GM18868 (cell line): ENCODE measurements around the gene COQ2.
"Not testable (repeated sequence)": the region's sequence is repeated elsewhere in the genome, so short reads cannot be mapped to it uniquely, and the experiment has no call there.

Experiments
- ATAC-seq: cut with Tn5 transposase; IDR thresholded peaks from one replicate; pipeline ENCODE4 v1.9.1; 2021; ENCODE audit warnings: mild to moderate bottlenecking, moderate library complexity; ENCODE audit not compliant: unreplicated experiment

The COQ2 gene, protein sequence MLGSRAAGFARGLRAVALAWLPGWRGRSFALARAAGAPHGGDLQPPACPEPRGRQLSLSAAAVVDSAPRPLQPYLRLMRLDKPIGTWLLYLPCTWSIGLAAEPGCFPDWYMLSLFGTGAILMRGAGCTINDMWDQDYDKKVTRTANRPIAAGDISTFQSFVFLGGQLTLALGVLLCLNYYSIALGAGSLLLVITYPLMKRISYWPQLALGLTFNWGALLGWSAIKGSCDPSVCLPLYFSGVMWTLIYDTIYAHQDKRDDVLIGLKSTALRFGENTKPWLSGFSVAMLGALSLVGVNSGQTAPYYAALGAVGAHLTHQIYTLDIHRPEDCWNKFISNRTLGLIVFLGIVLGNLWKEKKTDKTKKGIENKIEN

DNA sequence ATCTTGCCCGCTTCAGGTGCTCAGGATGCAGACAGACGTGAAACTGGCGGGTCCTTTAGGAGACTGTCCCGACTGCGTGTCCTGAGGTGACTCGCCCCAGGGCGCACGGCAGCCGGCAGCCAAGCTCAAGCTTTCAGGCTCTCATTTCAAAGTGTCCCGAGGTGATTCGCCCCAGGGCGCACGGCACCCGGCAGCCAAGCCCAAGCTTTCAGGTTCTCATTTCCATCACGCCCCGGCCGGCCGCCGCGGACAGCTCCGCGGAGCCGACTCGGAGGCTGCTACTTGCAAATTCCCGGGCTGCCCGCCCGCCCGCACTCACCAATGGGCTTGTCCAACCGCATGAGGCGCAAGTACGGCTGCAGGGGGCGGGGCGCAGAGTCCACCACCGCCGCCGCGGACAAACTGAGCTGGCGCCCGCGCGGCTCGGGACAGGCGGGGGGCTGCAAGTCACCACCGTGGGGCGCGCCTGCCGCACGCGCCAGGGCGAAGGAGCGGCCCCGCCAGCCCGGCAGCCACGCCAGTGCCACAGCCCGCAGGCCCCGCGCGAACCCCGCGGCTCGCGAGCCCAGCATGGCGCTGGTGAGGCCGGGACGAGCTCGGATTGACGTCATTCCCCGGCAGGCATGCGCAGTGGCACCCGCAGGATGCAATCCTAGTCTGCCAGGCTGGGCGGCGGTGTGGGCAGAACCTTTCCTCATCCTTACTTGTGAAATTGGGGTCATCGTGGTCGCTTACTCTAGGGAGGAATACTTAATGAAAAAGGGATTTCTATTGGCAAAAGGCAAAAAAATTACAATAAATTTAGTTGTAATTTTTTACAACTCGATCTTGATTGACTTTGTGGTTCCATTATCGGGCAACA, at the start of gene COQ2:
TSS of gene COQ2 (minus strand) at position 606 of the 862 bp plus-strand sequence. CDS start at position 572, 34 bp downstream.
- ATAC-seq = peak; percentile 83

DNA sequence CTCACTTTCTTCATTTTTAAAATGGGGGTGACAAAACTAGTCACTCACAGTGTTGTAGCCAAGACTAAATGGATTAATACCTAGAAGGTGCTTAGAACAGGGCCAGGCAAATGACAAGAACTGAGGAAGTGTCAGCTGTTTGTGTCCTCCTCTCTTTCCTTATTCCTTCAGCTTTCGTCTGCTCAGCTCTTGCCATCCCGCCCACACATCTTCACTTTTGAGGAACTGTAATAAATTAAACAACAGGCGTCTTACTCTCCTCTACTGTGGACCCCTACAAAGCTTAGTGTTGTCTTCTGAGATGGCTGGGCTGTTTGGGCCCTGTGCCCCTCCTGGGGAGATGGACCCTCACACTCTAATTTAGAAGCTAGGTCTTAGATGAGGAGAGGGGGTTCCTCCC, 47.4 kb upstream of the COQ2 start:
- no peak for ATAC-seq

DNA sequence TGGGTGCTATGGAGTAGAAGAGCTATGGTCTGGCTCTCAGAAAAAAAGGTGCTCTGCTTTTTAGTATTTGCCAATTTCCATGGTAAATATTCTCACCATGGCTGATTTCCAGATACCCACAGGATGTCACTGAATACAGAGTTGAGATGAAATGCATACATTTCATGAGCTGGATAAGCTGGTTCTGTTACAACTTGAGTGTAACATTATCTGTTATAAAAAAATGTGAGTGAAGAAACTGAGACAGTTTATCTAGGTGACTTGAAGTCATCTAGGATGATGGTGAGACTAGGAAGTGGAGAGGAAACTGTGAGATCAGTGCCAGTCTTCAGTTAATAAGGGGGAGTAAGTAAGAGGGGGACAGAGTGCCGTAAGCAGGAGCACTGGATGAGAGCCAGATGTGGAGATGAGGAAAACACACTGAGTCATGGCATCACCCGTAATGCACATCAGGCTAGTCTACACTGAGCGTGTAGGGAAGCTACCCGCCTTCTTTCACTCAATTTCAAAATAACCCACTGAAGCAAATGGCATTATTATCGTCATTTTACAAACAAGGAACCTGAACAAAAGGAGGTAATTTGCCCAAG, 45.0 kb upstream of the COQ2 start:
- no peak for ATAC-seq

DNA sequence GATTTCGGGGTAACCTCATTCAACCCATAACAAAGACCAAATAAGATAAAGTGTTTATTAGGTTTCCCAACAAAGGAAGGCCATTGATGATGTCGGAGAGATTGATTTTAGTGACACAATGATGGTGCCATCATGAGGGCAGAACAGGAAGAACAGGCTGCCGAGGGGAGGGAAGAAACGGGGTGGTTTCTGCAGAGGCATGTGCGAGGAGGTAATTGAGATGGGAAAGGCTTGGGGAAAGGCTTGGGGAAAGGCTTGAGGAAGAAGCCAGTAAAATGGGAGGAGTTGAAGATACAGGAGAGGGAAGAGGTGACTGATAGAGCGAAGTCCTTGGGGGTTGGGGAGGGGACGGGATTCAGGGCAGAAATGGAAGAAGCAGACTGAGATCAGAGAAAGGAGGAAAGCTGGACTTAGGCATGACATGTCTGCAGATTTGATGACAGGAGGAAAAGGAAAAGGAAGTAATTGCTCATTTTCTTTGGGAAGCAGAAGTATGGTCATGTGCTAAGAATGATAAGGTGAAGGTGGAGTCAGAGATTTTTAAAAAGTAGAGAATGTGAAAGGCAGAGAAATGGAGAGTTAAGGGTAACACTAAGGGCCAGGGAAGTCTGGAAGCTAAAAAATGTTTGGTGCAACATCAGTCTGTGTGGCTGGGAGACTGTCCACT, 44.1 kb upstream of the COQ2 start:
- ATAC-seq = no peak

DNA sequence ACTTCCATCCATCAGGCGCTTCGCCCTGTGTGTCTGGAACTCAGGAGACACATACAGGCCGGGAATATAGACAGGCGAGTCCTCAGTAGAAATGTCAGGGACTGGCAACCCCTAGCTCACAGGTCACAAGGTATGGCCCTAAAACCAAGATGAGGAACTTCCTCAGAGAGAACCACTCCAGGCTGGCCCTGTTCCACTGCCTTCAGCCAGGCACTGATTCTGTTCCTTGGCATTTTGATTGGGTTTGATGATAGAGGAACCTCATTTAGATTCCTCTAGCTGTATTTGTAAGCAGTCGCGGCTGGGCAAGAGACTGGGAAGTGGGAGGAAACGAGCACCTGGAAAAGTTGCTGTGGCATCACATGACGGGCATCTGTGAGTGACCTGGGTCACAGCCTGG, 41.9 kb upstream of the COQ2 start:
- no peak for ATAC-seq

DNA sequence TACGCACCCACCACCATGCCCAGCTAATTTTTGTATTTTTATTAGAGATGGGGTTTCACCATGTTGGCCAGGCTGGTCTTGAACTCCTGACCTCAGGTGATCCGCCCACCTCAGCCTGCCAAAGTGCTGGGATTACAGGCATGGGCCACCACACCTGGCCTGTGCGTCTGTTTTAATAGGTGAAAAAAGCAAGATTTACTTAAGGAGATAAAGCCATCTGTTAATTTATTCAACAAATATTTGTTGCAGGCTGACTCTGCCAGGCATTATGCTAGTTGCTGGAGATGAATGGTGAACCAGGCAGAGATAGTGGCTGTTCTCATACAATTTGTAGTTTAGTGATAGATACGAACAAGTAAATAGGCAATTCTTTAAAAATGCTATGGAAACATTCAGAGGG, 40.7 kb upstream of the COQ2 start:
- not testable (repeated sequence) for ATAC-seq

DNA sequence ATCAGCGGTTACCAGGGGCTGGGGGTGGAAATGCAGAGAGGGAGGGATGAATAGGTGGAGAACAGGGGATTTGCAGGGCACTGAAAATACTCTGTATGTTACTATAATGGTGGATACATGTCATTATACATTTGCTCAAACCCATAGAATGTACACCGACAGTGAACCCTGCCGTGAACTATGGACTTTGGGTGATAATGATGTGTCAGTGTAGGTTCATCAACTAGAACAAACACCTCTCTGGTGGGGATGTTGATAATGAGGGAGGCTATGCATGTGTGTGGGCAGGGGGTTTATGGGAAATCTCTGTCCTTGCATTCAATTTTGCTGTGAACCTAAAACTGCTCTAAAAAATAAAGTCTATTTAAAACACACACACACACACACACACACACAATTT, 38.5 kb upstream of the COQ2 start:
- no peak for ATAC-seq

DNA sequence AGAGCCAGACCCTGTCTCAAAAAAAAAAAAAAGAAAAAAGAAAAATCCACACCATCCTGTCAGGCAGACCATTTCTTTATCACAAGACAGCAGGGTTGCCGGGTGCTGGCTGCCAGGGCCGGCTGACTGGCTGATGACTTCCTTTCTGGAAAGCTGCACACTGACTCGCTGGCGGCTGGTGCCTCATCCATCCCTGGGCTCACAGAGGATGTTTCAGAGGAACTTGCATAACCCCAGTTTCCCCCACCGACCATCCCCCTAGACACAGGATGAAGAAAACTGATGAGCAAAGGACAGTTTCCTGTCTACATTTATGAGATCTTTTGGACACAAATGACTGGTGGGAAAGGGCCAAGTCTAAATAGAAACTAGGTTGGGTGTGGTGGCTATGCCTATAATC, 36.0 kb upstream of the COQ2 start:
- ATAC-seq = no peak

DNA sequence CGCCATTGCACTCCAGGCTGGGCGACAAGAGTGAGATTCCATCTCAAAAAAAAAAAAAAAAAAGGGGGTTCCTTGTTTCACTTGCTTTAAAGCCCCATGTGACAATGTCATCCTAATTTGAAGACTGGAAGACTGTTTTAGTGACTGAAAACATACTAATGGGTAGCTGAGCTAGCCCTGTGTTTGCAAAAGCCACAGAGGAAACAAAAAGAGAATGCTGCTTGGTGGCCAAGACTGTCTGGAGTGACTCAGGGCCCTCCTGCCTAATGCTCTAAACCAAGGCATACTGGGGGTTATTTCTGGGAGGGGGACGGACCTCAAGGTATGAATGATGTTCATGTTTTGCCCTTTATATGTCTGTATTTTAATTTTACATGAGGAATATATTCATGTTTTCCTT, 34.1 kb upstream of the COQ2 start:
- no peak for ATAC-seq

DNA sequence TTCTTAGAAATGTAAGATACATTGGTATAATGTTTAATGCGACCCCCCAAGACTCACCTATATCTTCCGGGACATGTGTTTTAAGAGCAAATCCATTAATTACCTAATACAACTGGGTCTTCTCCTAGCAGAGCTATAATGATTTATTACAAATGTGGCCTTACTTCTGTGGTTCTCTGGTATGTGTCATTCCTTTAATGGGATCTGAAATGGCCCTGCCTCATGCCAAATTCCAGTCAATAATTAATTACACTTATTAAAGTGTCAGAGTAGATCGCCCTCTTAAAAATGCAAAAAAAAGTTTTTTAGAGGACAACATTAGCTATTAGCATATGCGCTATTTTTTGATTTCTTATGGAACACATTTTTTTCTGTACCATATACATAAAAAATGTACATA, 33.1 kb upstream of the COQ2 start:
- no peak for ATAC-seq

DNA sequence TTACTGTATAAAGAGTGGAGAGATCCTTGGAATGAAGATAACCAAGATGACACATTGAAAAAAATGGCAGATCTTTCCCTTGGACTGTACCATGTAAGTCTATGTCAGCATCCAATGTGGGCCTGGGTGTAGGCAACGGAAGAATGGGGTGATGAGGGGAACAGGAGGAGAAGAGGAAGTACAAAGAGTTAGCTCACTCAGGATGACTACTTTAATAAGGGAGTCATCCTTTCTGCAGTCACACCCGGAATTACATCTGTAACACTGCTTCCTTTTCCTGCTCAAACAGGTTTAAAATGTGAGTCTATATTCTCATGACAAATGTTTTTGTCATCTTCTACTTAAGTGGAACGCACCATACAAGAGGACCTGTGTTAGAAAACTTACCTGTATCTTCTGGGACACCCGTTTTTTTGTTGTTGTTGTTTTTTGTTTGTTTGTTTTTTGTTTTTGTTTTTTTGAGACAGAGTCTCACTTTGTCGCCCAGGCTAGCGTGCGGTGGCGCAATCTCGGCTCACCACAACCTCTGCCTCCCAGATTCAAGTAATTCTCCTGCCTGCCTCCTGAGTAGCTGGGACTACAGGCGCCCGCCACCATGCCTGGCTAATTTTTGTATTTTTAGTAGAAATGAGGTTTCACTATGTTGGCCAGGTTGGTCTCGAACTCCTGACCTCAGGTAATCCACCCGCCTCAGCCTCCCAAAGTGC, 32.0 kb upstream of the COQ2 start:
- ATAC-seq = no peak

DNA sequence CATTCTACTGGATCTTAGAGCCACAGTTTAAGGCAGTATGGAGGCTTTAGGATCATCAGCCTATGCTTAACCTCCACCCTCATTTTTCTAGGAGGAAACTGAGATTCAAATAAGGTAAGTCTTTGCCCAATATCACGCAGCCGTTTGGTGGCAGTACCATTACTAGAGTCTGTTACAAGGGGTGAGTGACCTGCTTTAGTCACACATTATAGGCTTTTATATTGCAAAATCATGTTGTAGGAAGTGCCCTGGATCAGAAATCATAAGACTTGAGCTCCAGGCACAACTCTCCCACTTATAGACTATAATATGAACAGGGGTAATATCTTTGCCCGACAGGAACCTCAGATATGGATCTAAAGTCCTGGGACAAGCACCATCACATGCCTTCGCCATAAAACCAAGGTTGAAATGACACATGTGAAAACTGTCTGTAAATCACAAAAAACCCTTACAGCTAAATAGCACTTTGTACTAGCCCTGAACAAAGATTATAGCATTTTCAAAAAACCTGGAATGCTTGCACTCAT, 30.8 kb upstream of the COQ2 start:
- no peak for ATAC-seq

DNA sequence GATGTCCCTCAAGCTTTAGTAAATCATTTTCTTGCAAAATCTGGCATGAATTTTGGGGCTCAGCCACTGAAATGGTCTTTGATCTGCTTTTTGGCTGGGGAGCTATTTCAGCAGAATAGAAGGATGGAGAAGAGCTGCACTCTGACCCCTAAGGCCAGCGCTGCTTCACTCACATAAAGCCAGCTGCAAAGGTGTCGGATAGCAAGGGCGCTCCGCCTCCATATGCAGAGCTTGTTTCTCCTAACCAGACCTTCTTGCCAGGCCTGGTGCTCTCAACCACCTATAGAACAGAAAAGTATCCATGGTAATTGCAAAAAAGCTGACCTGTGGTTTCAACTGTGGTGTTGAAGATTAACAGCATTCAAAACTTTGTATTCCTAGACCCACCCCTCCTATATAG, 24.1 kb upstream of the COQ2 start:
- ATAC-seq = no peak

DNA sequence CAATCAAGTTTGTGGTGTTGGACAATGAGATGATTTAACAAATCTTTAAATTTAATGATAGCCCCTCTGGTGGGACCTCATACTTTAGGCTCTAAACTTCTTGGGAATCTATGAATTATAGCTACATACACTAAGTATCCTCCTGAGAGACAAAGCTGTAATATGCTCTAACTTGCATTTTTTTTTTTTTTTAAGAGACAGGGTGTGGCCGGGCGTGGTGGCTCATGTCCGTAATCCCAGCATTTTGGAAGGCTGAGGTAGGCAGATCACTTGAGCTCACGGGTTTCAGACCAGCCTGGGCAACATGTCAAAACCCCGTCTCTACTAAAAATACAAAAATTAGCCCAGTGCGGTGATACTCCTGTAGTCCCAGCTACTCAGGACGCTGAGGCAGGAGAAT, 23.3 kb upstream of the COQ2 start:
- no peak for ATAC-seq

DNA sequence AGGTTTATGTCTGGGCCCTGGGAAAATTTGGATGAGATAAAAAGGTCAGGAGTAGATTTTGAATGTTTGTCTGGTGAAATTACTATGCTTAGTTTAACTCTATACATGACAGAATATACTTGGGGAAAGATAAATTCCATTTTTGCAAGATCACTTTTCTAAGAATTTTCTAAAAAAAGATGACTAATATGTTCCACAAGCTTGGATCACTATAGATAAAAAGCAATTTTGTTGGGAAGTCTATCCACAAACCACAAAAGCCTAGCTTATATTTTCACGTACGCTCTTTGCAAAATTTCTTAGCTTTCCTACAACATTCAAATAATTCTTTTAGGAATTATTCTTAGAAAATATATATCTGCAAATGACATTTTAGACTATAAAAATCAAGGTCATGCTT, 20.6 kb upstream of the COQ2 start:
- ATAC-seq = no peak

DNA sequence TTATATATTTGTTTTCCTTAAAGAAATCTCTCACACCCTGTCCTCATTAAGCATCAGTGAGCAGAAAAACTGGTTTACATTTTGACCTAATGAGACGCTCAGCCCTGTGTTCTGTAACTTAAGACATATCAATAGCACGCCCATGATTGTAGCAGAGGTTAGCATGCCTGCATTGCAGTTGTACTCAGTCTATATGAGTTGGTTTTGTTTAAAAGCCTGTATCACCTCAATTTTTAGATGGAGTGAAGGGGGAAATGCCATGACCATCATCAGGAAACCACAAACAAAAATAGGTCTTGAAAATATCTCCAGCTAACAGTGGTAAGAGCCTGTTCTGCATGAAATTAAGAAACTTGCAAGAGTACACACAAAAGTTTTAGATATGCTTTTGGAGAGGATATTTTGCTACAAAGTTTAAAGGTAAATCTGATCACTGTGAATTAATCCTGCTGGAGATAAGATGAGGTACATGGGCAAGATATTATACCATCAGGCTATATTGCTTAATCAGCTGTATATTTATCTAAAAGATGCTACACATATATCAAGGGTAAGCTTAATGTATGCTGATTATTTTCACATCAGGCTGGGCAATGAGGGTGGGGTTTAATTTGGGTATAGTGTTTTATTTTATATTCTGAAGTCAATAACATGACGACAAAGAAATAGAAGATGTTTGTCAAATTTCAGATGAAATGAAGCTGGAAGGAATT, 13.1 kb upstream of the COQ2 start:
- ATAC-seq = peak; percentile 51

DNA sequence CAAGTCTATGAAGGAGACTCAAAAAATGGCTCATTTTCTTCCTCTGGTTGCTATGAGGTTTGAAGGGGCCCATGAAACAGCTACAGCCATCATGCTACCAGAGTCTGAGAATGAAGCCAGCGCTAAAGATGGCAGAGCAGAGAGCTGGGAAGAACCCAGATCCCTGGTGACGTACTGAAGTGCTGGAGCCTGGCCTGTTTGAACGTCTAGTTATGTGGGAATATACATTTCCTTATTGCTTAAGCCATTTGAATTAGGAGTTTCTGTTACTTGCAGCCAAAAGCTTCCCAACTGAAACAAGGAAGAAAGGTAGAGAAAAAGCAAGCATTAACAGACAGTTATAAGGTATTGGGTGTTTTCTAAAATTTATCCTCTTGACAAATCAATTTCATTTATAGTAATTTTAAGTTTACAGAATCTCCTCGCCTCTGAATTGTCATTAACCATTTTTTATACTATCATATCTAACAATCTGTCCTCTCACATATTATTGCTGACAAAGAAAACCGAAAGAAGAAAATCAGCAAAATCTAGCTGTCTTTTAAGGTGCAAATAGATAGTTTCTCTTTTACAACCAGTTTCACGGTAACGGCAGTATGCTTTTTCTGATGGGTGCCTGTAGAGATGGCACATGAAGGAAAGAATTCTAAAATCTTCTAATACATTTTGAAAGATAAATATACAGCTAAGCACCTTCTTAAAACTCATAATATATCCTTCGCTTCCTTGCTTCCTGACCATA, 8.9 kb upstream of the COQ2 start:
- no peak for ATAC-seq

DNA sequence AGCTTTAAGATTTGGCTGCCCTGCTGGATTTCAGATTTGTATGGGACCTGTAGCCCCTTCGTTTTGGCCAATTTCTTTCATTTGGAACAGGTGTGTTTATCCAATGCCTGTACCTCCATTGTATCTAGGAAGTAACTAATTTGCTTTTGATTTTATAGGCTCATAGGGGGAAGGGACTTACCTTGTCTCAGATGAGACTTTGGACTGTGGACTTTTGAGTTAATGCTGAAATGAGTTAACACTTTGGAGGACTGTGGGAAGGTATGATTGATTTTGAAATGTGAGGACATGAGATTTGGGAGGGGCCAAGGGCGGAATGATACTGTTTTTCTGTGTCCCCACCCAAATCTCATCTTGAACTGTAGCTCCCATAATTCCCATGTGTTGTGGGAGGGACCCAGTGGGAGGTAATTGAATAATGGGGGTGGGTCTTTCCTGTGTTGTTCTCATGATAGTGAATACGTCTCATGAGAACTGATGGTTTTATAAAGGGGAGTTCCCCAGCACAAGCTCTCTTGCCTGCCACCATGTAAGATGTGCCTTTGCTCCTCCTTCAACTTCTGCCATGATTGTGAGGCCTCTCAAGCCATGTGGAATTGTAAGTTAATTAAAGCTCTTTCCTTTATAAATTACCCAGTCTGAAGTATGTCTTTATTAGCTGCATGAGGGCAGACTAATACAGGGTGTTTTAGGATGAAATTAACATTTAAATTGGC, 5.6 kb upstream of the COQ2 start:
- ATAC-seq = not testable (repeated sequence)
